Astrocyte of the cerebellum (primary cell): ENCODE results near the gene SCAPER.

Source experiments
- DNase-seq: peaks from one replicate; pipeline ENCODE4 v3.0.0-alpha.2; 2011; ENCODE audit warnings: low read depth
- H3K4me3 ChIP-seq: 2 replicates; pipeline ENCODE4 v1.5.1; 2011; ENCODE audit warnings: mild to moderate bottlenecking, low read depth, low read length, moderate library complexity
- CTCF ChIP-seq: IDR thresholded peaks from 2 replicates; pipeline ENCODE4 v1.5.1; 2012; ENCODE audit warnings: low read length, low read depth, moderate library complexity, mild to moderate bottlenecking; ENCODE audit errors: missing control alignments
- in situ Hi-C: cut with HindIII; loops from 2 replicates; pipeline ENCODE4 v1.10.0; 2017; ENCODE audit warnings: low sequenced_read_pairs

Gene SCAPER

GRCh38 chr15:76868740-76869139, 36.4 kb downstream of the SCAPER start:
- no peak for TF ChIP-seq CTCF
- in situ Hi-C loops = no loop called here
- DNase-seq = no peak

GRCh38 chr15:76866716-76867321, 38.3 kb downstream of the SCAPER start:
- TF ChIP-seq CTCF = peak; percentile 57

More at GRCh38 chr15:76868740-76869139, 36.4 kb downstream of the SCAPER start:
- no peak overlapping the region for H3K4me3 ChIP-seq

DNA sequence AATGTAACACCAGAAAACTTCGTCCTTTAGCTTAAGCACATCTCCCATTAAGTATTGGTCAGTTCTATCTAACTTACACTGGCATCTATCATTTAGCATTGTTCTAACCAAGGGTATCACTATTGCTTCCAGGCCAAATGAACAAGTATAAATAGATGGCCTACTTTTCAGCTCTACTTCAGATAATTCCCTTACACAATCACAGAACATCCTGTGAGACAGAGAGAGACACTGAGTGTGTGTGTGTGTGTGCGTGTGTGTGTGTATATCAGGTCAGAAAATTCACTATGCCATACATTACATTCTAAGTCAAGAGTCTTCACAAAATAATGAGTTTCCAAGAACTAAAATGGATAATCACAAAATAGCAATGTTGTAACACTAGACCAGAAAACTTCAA, 39.1 kb downstream of the SCAPER start:
- TF ChIP-seq CTCF = no peak
- in situ Hi-C loops = no loop called here
- H3K4me3 ChIP-seq = no peak overlapping the region
- no peak for DNase-seq

More at GRCh38 chr15:76866716-76867321, 38.3 kb downstream of the SCAPER start:
- DNase-seq = peak; percentile 39
- in situ Hi-C loops = no loop called here
- H3K4me3 ChIP-seq = no peak overlapping the region

- in situ Hi-C loops = no loop called here
- TF ChIP-seq CTCF = no peak
Measured at GRCh38 chr15:76865548-76865991, 39.6 kb downstream of the SCAPER start.

GRCh38 chr15:76864586-76864985, 40.6 kb downstream of the SCAPER start:
- no peak overlapping the region for H3K4me3 ChIP-seq
- TF ChIP-seq CTCF = no peak
- no peak for DNase-seq
- in situ Hi-C loops = no loop called here

More at GRCh38 chr15:76865548-76865991, 39.6 kb downstream of the SCAPER start:
- DNase-seq = no peak
- H3K4me3 ChIP-seq = no peak overlapping the region

DNA sequence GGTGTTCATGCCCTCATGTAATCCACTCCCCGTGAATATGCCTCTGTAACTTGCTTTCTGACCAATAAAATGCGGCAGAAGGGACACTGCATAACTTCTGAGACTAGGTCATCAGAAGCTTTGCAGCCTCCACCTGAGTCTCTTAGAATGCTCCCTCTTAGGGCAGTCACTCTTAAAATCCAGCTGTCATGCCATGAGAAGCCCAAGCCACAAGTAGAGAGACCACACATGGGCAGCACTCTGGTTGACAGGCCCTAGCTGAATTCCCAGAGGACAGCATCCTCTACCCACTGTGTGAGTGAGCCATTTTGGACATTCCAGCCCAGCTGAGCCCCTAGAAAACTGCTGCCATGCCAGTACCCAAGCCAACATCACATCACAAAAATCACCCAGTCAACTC, 41.4 kb downstream of the SCAPER start:
- in situ Hi-C loops = no loop called here

More for the DNA sequence above, 41.4 kb downstream of the SCAPER start:
- TF ChIP-seq CTCF = no peak
- H3K4me3 ChIP-seq = no peak overlapping the region
- no peak for DNase-seq
